ENCODE measurements around the gene MAPK10. TPM values are rescaled to one million over a fixed set of nuclear protein-coding genes. Genes with fewer than 3 reads are reported as not detected.

Gene MAPK10
- total RNA-seq, 1 experiment from 2014 or later = 4.7 TPM

DNA sequence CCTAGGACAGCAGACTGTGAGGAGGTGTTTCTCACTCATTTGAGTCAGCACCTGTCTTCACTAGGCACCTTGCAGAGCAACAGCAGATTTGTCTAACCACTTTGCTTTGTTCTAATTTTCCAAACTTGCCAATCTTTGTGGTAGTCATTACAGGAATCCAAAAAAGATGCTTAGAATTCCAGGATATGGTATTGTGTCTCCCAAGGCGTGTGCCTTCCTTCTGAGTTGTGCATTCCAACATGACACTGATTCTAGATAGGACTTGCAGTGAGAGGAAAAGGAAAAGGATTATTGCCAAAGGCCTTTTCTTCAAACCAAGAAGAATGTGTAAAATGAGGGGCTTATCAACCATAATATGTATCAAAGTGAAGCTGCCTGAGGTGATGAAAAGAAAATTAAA lies 126.2 kb downstream of the MAPK10 start:
- Histone ChIP-seq H3K18ac (ENCODE audit: insufficient read length, low read depth, low read length) (no peak overlapping the region), H3K27me3 (ENCODE audit: insufficient read depth, low read length) (no peaks in the 10 kb centered on the region), H2BK12ac (ENCODE audit: insufficient read length, low read depth, low read length) (no peak overlapping the region), H3K14ac (ENCODE audit: insufficient read depth, low read length) (no peak overlapping the region), H3K23me2 (ENCODE audit: insufficient read length, low read depth, low read length, poor library complexity, severe bottlenecking) (no peaks in the 10 kb centered on the region), H2AK5ac (ENCODE audit: insufficient read length, low read length) (no peak overlapping the region), H3K9ac (ENCODE audit: extremely low read depth, insufficient read length, low read length) (no peak overlapping the region), H3K79me1 (ENCODE audit: insufficient read depth, low read depth, low read length, poor library complexity, severe bottlenecking) (no peaks in the 10 kb centered on the region), H2BK15ac (ENCODE audit: low read depth, low read length) (no peak overlapping the region), H3K4me2 (ENCODE audit: insufficient read depth, insufficient read length, low read length) (no peak overlapping the region), H3K27ac (ENCODE audit: insufficient read length, low read depth, low read length) (no peak overlapping the region), H3K23ac (ENCODE audit: insufficient read length, low read depth, low read length) (no peak overlapping the region), H3K4me1 (ENCODE audit: insufficient read depth, low read length) (no peaks in the 10 kb centered on the region), H3K79me2 (ENCODE audit: insufficient read depth, low read length) (no peaks in the 10 kb centered on the region), H2BK120ac (ENCODE audit: low read depth, low read length, poor library complexity, severe bottlenecking) (no peak overlapping the region), H4K8ac (replicated peaks; ENCODE audit: insufficient read length, low read depth, low read length) (no peak overlapping the region), H4K5ac (ENCODE audit: insufficient read length, low read depth, low read length) (no peak overlapping the region), H4K20me1 (ENCODE audit: control insufficient read depth, insufficient read depth, insufficient read length) (no peaks in the 10 kb centered on the region), H3K4ac (ENCODE audit: low read depth, low read length) (no peak overlapping the region), H3K9me3 (ENCODE audit: control insufficient read depth, low read depth, low read length) (no peaks in the 10 kb centered on the region), H2BK5ac (ENCODE audit: insufficient read length, low read length) (no peak overlapping the region), H3K56ac (ENCODE audit: insufficient read length, low read depth, low read length) (no peak overlapping the region), H2AFZ (ENCODE audit: low read length) (no peak overlapping the region), H2BK20ac (ENCODE audit: low read depth, low read length, poor library complexity, severe bottlenecking) (no peak overlapping the region), H4K91ac (ENCODE audit: insufficient read length, low read depth, low read length) (no peak overlapping the region), H3T11ph (ENCODE audit: low read length) (no peak overlapping the region)
- H3K4me3 Mint-ChIP-seq = no peak overlapping the region
- TF ChIP-seq CTCF (conservative IDR thresholded peaks at IDR 0.05) = no peak
- WGBS (ENCODE audit: extremely low coverage, insufficient read length, low lambda C conversion rate) = no CpG with 5 or more reads among the region's 1 CpG
- no peaks in the 10 kb centered on the region for H3K27me3 Mint-ChIP-seq (ENCODE audit: low read depth)
- peaks cover 13 to 14% of the 10 kb centered on the region in 2 experiments; a peak in 4 of 5 replicates for H3K9me3 Mint-ChIP-seq
- H3K36me3 Mint-ChIP-seq (ENCODE audit: insufficient read depth in 1 of 3, low read depth in 3 of 3) = peaks cover 6 to 11% (median 7%) of the 10 kb centered on the region in 3 experiments
- H3K4me1 Mint-ChIP-seq = peaks cover 12% of the 10 kb centered on the region in 2 experiments
- no peak for DNase-seq
- peak overlapping the region in 1 of 3 experiments; percentile 36; a peak in 1 of 7 replicates for H3K27ac Mint-ChIP-seq
